Dendritic cell treated with granulocyte-macrophage colony-stimulating factor and Interleukin-4, amounts not matched to agents 40 ng/mL and 50 ng/mL, for 4 days (primary cell): ENCODE measurements around the gene KRT81.

Source experiments
- H3K27ac Mint-ChIP-seq: one replicate; pipeline ENCODE4 v1.8.0; 2022; ENCODE audit warnings: mild to moderate bottlenecking, mixed read lengths
- H3K27me3 Mint-ChIP-seq: one replicate; pipeline ENCODE4 v1.8.0; 2022; ENCODE audit warnings: mild to moderate bottlenecking, mixed read lengths
- H3K36me3 Mint-ChIP-seq: one replicate; pipeline ENCODE4 v1.8.0; 2022; ENCODE audit warnings: low read depth, mixed read lengths
- H3K4me1 Mint-ChIP-seq: one replicate; pipeline ENCODE4 v1.8.0; 2022; ENCODE audit warnings: low read depth, mixed read lengths
- H3K4me3 Mint-ChIP-seq: one replicate; pipeline ENCODE4 v1.8.0; 2022; ENCODE audit warnings: mild to moderate bottlenecking, moderate library complexity, mixed read lengths
- H3K9me3 Mint-ChIP-seq: one replicate; pipeline ENCODE4 v1.8.0; 2022; ENCODE audit warnings: mixed read lengths
- intact Hi-C: fragments of 100-400 bp; cut with micrococcal nuclease; formaldehyde crosslinking; loops from one replicate; pipeline ENCODE4 v1.15.0; 2022

KRT81 gene

GRCh38 chr12:52291267-52291935 is at the start of gene KRT81:
KRT81 (minus strand) TSS chr12:52291534; CDS start chr12:52291465, 69 bp downstream.
- intact Hi-C loops = no loop called here
- H3K4me1 Mint-ChIP-seq = peaks cover 40% of the 10 kb centered on the region
- peaks cover 30% of the 10 kb centered on the region for H3K27me3 Mint-ChIP-seq
- no peak within 1 kb of the TSS for H3K4me3 Mint-ChIP-seq
- no peaks in the 10 kb centered on the region for H3K36me3 Mint-ChIP-seq
- H3K9me3 Mint-ChIP-seq = no peaks in the 10 kb centered on the region
- no peak within 1 kb of the TSS for H3K27ac Mint-ChIP-seq

GRCh38 chr12:52338241-52338960 is 47.1 kb upstream of the KRT81 start:
- Mint-ChIP-seq H3K36me3 (no peaks in the 10 kb centered on the region), H3K4me1 (no peaks in the 10 kb centered on the region), H3K9me3 (peaks cover 9% of the 10 kb centered on the region), H3K27ac (no peak overlapping the region), H3K4me3 (no peak overlapping the region), H3K27me3 (peaks cover 14% of the 10 kb centered on the region)
- intact Hi-C loops = no loop called here

GRCh38 chr12:52337054-52337453 is 45.7 kb upstream of the KRT81 start:
- Mint-ChIP-seq H3K27me3 (peaks cover 14% of the 10 kb centered on the region), H3K36me3 (no peaks in the 10 kb centered on the region), H3K27ac (no peak overlapping the region), H3K4me3 (no peak overlapping the region), H3K4me1 (no peaks in the 10 kb centered on the region), H3K9me3 (peaks cover 9% of the 10 kb centered on the region)
- intact Hi-C loops = no loop called here

- H3K4me3 Mint-ChIP-seq = no peak overlapping the region
- intact Hi-C loops = no loop called here
- peaks cover 9% of the 10 kb centered on the region for H3K9me3 Mint-ChIP-seq
- peaks cover 14% of the 10 kb centered on the region for H3K27me3 Mint-ChIP-seq
- H3K4me1 Mint-ChIP-seq = no peaks in the 10 kb centered on the region
- no peak overlapping the region for H3K27ac Mint-ChIP-seq
- no peaks in the 10 kb centered on the region for H3K36me3 Mint-ChIP-seq
Observed at GRCh38 chr12:52336641-52337040, 45.3 kb upstream of the KRT81 start.

GRCh38 chr12:52335598-52336262 is 44.4 kb upstream of the KRT81 start:
- intact Hi-C loops = no loop called here
- H3K4me1 Mint-ChIP-seq = no peaks in the 10 kb centered on the region
- no peak overlapping the region for H3K4me3 Mint-ChIP-seq
- no peaks in the 10 kb centered on the region for H3K36me3 Mint-ChIP-seq
- H3K9me3 Mint-ChIP-seq = peaks cover 9% of the 10 kb centered on the region
- H3K27ac Mint-ChIP-seq = no peak overlapping the region
- peaks cover 12% of the 10 kb centered on the region for H3K27me3 Mint-ChIP-seq

GRCh38 chr12:52334185-52334584 is 42.9 kb upstream of the KRT81 start:
- no peak overlapping the region for H3K4me3 Mint-ChIP-seq

GRCh38 chr12:52333321-52333720 is 42.0 kb upstream of the KRT81 start:
- H3K9me3 Mint-ChIP-seq = peaks cover 9% of the 10 kb centered on the region
- intact Hi-C loops = no loop called here
- no peaks in the 10 kb centered on the region for H3K4me1 Mint-ChIP-seq
- no peak overlapping the region for H3K4me3 Mint-ChIP-seq
- peaks cover 14% of the 10 kb centered on the region for H3K27me3 Mint-ChIP-seq
- no peaks in the 10 kb centered on the region for H3K36me3 Mint-ChIP-seq
- H3K27ac Mint-ChIP-seq = no peak overlapping the region

More at GRCh38 chr12:52334185-52334584, 42.9 kb upstream of the KRT81 start:
- H3K36me3 Mint-ChIP-seq = no peaks in the 10 kb centered on the region
- intact Hi-C loops = no loop called here
- peaks cover 14% of the 10 kb centered on the region for H3K27me3 Mint-ChIP-seq
- H3K27ac Mint-ChIP-seq = no peak overlapping the region
- H3K4me1 Mint-ChIP-seq = no peaks in the 10 kb centered on the region
- H3K9me3 Mint-ChIP-seq = peaks cover 9% of the 10 kb centered on the region

- Mint-ChIP-seq H3K27me3 (peaks cover 14% of the 10 kb centered on the region), H3K9me3 (peaks cover 9% of the 10 kb centered on the region), H3K27ac (no peak overlapping the region), H3K36me3 (no peaks in the 10 kb centered on the region), H3K4me1 (peaks cover 2% of the 10 kb centered on the region), H3K4me3 (no peak overlapping the region)
- intact Hi-C loops = no loop called here
Observed at GRCh38 chr12:52332381-52332780, 41.0 kb upstream of the KRT81 start.

- Mint-ChIP-seq H3K9me3 (peaks cover 6% of the 10 kb centered on the region), H3K36me3 (no peaks in the 10 kb centered on the region), H3K27ac (no peak overlapping the region), H3K4me1 (peaks cover 5% of the 10 kb centered on the region), H3K27me3 (peaks cover 19% of the 10 kb centered on the region), H3K4me3 (no peak overlapping the region)
- intact Hi-C loops = no loop called here
Observed at GRCh38 chr12:52331833-52332232, 40.5 kb upstream of the KRT81 start.

- intact Hi-C loops = no loop called here
Observed at GRCh38 chr12:52331039-52331438, 39.7 kb upstream of the KRT81 start.

GRCh38 chr12:52327830-52328500 is 36.6 kb upstream of the KRT81 start:
- Mint-ChIP-seq H3K9me3 (no peaks in the 10 kb centered on the region), H3K4me1 (peaks cover 5% of the 10 kb centered on the region), H3K27me3 (peaks cover 38% of the 10 kb centered on the region), H3K4me3 (no peak overlapping the region), H3K27ac (no peak overlapping the region), H3K36me3 (no peaks in the 10 kb centered on the region)
- intact Hi-C loops = loop anchor here (1.0 to 5.0 kb wide), 2 partner anchors 106 to 171 kb away; no protein-coding TSS in a partner anchor

More at GRCh38 chr12:52331039-52331438, 39.7 kb upstream of the KRT81 start:
- no peak overlapping the region for H3K27ac Mint-ChIP-seq
- peaks cover 5% of the 10 kb centered on the region for H3K4me1 Mint-ChIP-seq
- H3K27me3 Mint-ChIP-seq = peaks cover 21% of the 10 kb centered on the region
- no peak overlapping the region for H3K4me3 Mint-ChIP-seq
- H3K36me3 Mint-ChIP-seq = no peaks in the 10 kb centered on the region
- H3K9me3 Mint-ChIP-seq = no peaks in the 10 kb centered on the region

GRCh38 chr12:52327052-52327829 is 35.9 kb upstream of the KRT81 start:
- intact Hi-C loops = loop anchor here (1.0 to 5.0 kb wide), 2 partner anchors 105 to 170 kb away; no protein-coding TSS in a partner anchor
- peaks cover 5% of the 10 kb centered on the region for H3K4me1 Mint-ChIP-seq
- H3K36me3 Mint-ChIP-seq = no peaks in the 10 kb centered on the region
- H3K9me3 Mint-ChIP-seq = no peaks in the 10 kb centered on the region
- H3K4me3 Mint-ChIP-seq = no peak overlapping the region
- H3K27ac Mint-ChIP-seq = no peak overlapping the region
- peaks cover 46% of the 10 kb centered on the region for H3K27me3 Mint-ChIP-seq

- intact Hi-C loops = no loop called here
- no peaks in the 10 kb centered on the region for H3K9me3 Mint-ChIP-seq
- H3K27ac Mint-ChIP-seq = no peak overlapping the region
- H3K4me3 Mint-ChIP-seq = no peak overlapping the region
- H3K36me3 Mint-ChIP-seq = no peaks in the 10 kb centered on the region
- peaks cover 67% of the 10 kb centered on the region for H3K27me3 Mint-ChIP-seq
- H3K4me1 Mint-ChIP-seq = peaks cover 5% of the 10 kb centered on the region
Observed at GRCh38 chr12:52324153-52324444, 32.8 kb upstream of the KRT81 start.
